MM.1S (cell line): ENCODE results near the gene JADE2.

Experiments
- CTCF ChIP-seq: fragments of 300-600 bp; sonication (generic); IDR thresholded peaks from 2 replicates; pipeline ENCODE4 v1.5.1; 2016; ENCODE audit warnings: antibody characterized with exemption, low read length, mixed read lengths
- EZH2phosphoT487 ChIP-seq: fragments of 300-600 bp; sonication (generic); IDR thresholded peaks from 2 replicates; pipeline ENCODE4 v1.6.1; 2018; ENCODE audit warnings: antibody characterized with exemption, low read length

- TF ChIP-seq CTCF, result no peak
- no peak for TF ChIP-seq EZH2phosphoT487
These were observed 13.4 kb upstream of the JADE2 start for GRCh38 chr5:134511796-134512660.
